HG03196 (cell line): ENCODE results near the gene BIVM.

Experiments
- ATAC-seq: cut with Tn5 transposase; IDR thresholded peaks from one replicate; pipeline ENCODE4 v1.9.1; 2021; ENCODE audit not compliant: unreplicated experiment

The BIVM gene

GRCh38 chr13:102838982-102839381, 40.1 kb downstream of the BIVM start:
- ATAC-seq = no peak

GRCh38 chr13:102839462-102839861, 40.5 kb downstream of the BIVM start:
- no peak for ATAC-seq

- peak; percentile 15 for ATAC-seq
Measured at GRCh38 chr13:102845289-102845629, 46.3 kb downstream of the BIVM start.

- ATAC-seq = peak; percentile 89
Measured at GRCh38 chr13:102845630-102846260, 46.8 kb downstream of the BIVM start, which contains the start of gene ERCC5. ERCC5 (plus strand) TSS chr13:102846032; CDS start chr13:102846267, 235 bp downstream.

- peak; percentile 42 for ATAC-seq
Measured at GRCh38 chr13:102846261-102847015, 47.5 kb downstream of the BIVM start.

- ATAC-seq = no peak
Measured at GRCh38 chr13:102847272-102848234, 48.6 kb downstream of the BIVM start.

- no peak for ATAC-seq
Measured at GRCh38 chr13:102848956-102849355, 50.0 kb downstream of the BIVM start.

- no peak for ATAC-seq
Measured at GRCh38 chr13:102852556-102852955, 53.6 kb downstream of the BIVM start.

GRCh38 chr13:102854675-102855074, 55.8 kb downstream of the BIVM start:
- no peak for ATAC-seq

- ATAC-seq = no peak
Measured at GRCh38 chr13:102856557-102856956, 57.6 kb downstream of the BIVM start.

- no peak for ATAC-seq
Measured at GRCh38 chr13:102862624-102863210, 63.8 kb downstream of the BIVM start.

GRCh38 chr13:102863590-102863989, 64.7 kb downstream of the BIVM start:
- no peak for ATAC-seq

GRCh38 chr13:102868366-102868936, 69.5 kb downstream of the BIVM start:
- ATAC-seq = no peak

GRCh38 chr13:102869948-102870676, 71.2 kb downstream of the BIVM start:
- no peak for ATAC-seq

GRCh38 chr13:102870677-102871415, 71.9 kb downstream of the BIVM start:
- peak; percentile 53 for ATAC-seq

- no peak for ATAC-seq
Measured at GRCh38 chr13:102872131-102872530, 73.2 kb downstream of the BIVM start.

GRCh38 chr13:102872531-102872930, 73.6 kb downstream of the BIVM start:
- no peak for ATAC-seq

GRCh38 chr13:102873653-102874052, 74.7 kb downstream of the BIVM start:
- no peak for ATAC-seq

- ATAC-seq = no peak
Measured at GRCh38 chr13:102875256-102875655, 76.3 kb downstream of the BIVM start.
